ENCODE data around the gene LRMDA.

LRMDA gene

GRCh38 chr10:75895259-75895658, 463.8 kb downstream of the LRMDA start:
- DNase-seq (ENCODE audit: low read depth) = no peak
- no peak for TF ChIP-seq CTCF (conservative IDR thresholded peaks at IDR 0.05; ENCODE audit: low read depth, low read length)

GRCh38 chr10:75899816-75900390, 468.5 kb downstream of the LRMDA start:
- H3K4me3 ChIP-seq (ENCODE audit: low read depth, low read length) = no peak overlapping the region
- no peak for DNase-seq (ENCODE audit: low read depth)
- no peak for TF ChIP-seq CTCF (conservative IDR thresholded peaks at IDR 0.05; ENCODE audit: low read depth, low read length)

More at GRCh38 chr10:75895259-75895658, 463.8 kb downstream of the LRMDA start:
- H3K4me3 ChIP-seq (ENCODE audit: low read depth, low read length) = no peak overlapping the region

GRCh38 chr10:75902816-75903215, 471.4 kb downstream of the LRMDA start:
- TF ChIP-seq CTCF (conservative IDR thresholded peaks at IDR 0.05; ENCODE audit: low read depth, low read length) = no peak
- DNase-seq (ENCODE audit: low read depth) = no peak
- H3K4me3 ChIP-seq (ENCODE audit: low read depth, low read length) = no peak overlapping the region

GRCh38 chr10:75904499-75905283, 473.3 kb downstream of the LRMDA start:
- H3K4me3 ChIP-seq (ENCODE audit: low read depth, low read length) = no peak overlapping the region
- TF ChIP-seq CTCF (conservative IDR thresholded peaks at IDR 0.05; ENCODE audit: low read depth, low read length) = no peak
- no peak for DNase-seq (ENCODE audit: low read depth)

- TF ChIP-seq CTCF (conservative IDR thresholded peaks at IDR 0.05; ENCODE audit: low read depth, low read length) = no peak
- DNase-seq (ENCODE audit: low read depth) = no peak
- H3K4me3 ChIP-seq (ENCODE audit: low read depth, low read length) = no peak overlapping the region
Observed at GRCh38 chr10:75905490-75905889, 474.1 kb downstream of the LRMDA start.

GRCh38 chr10:75910032-75910431, 478.6 kb downstream of the LRMDA start:
- TF ChIP-seq CTCF (conservative IDR thresholded peaks at IDR 0.05; ENCODE audit: low read depth, low read length) = peak; percentile 60
- peak; percentile 65 for DNase-seq (ENCODE audit: low read depth)
- no peak overlapping the region for H3K4me3 ChIP-seq (ENCODE audit: low read depth, low read length)

GRCh38 chr10:75911426-75911825, 480.0 kb downstream of the LRMDA start:
- DNase-seq (ENCODE audit: low read depth) = peak; percentile 1
- H3K4me3 ChIP-seq (ENCODE audit: low read depth, low read length) = no peak overlapping the region
- TF ChIP-seq CTCF (conservative IDR thresholded peaks at IDR 0.05; ENCODE audit: low read depth, low read length) = no peak
